ENCODE measurements around the gene SEMA5B.

SEMA5B gene

GRCh38 chr3:122955916-122956692, 71.5 kb downstream of the SEMA5B start:
- H3K27ac ChIP-seq (ENCODE audit: low read depth, low read length): no peak overlapping the region

GRCh38 chr3:122952520-122952919, 75.0 kb downstream of the SEMA5B start:
- Histone ChIP-seq H3K9ac (ENCODE audit: low read length) (no peak overlapping the region), H3K4me3 (ENCODE audit: low read length) (no peak overlapping the region), H3K36me3 (ENCODE audit: control insufficient read depth, insufficient read depth, low read length) (no peaks in the 10 kb centered on the region), H3K27ac (ENCODE audit: low read depth, low read length) (no peak overlapping the region), H3K27me3 (ENCODE audit: control insufficient read depth, insufficient read depth, low read length) (no peaks in the 10 kb centered on the region), H3K4me1 (ENCODE audit: control insufficient read depth, insufficient read depth, low read length) (peaks cover 12% of the 10 kb centered on the region)

More at GRCh38 chr3:122955916-122956692, 71.5 kb downstream of the SEMA5B start:
- Histone ChIP-seq H3K4me1 (ENCODE audit: control insufficient read depth, insufficient read depth, low read length) (peaks cover 16% of the 10 kb centered on the region), H3K27me3 (ENCODE audit: control insufficient read depth, insufficient read depth, low read length) (no peaks in the 10 kb centered on the region), H3K9ac (ENCODE audit: low read length) (no peak overlapping the region), H3K4me3 (ENCODE audit: low read length) (no peak overlapping the region), H3K36me3 (ENCODE audit: control insufficient read depth, insufficient read depth, low read length) (no peaks in the 10 kb centered on the region)

DNA sequence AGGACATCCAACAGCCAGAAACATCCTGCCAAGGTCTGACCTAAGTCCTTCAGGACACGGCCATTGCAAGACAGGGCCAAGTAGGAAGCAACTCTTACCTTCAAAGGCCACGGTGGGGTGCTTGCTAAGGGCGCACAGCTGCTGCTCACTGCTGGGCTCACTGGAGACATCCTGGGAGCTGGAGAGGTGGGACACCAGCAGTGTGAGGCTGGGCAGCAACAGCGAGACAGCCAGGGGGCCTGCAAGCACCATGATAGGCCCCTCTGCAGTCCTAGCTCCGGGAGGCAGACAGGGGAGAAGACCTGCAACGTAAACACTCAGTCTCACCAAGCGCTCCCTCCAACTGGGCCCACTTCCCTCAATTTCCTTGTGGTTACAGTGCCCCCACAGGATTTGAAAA, 79.2 kb downstream of the SEMA5B start:
- Histone ChIP-seq H3K4me3 (ENCODE audit: low read length) (no peak overlapping the region), H3K9ac (ENCODE audit: low read length) (no peak overlapping the region), H3K4me1 (ENCODE audit: control insufficient read depth, insufficient read depth, low read length) (no peaks in the 10 kb centered on the region), H3K36me3 (ENCODE audit: control insufficient read depth, insufficient read depth, low read length) (no peaks in the 10 kb centered on the region), H3K27me3 (ENCODE audit: control insufficient read depth, insufficient read depth, low read length) (no peaks in the 10 kb centered on the region), H3K27ac (ENCODE audit: low read depth, low read length) (no peak overlapping the region)

GRCh38 chr3:122947738-122948137, 79.8 kb downstream of the SEMA5B start:
- Histone ChIP-seq H3K4me1 (ENCODE audit: control insufficient read depth, insufficient read depth, low read length) (no peaks in the 10 kb centered on the region), H3K4me3 (ENCODE audit: low read length) (no peak overlapping the region), H3K9ac (ENCODE audit: low read length) (no peak overlapping the region), H3K27me3 (ENCODE audit: control insufficient read depth, insufficient read depth, low read length) (no peaks in the 10 kb centered on the region), H3K27ac (ENCODE audit: low read depth, low read length) (no peak overlapping the region), H3K36me3 (ENCODE audit: control insufficient read depth, insufficient read depth, low read length) (no peaks in the 10 kb centered on the region)

DNA sequence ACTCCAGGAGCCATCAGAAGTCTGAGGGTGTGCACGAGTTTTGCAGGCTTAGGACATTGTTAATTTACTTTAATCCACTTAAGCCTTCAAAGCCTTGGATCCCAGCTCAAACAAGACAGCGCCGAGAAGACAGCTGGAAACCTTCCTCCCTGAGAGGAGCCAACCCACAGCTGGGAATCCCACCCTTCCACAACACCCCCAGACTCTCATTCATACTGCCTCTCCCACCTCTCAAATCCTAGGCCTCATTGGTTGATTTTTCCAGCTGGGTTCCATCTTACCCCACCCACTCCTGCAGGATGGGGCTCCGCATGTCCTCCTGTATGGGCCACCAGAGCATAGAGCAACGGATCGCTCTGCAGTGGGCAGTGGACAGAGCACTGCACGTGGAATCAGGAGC, 80.4 kb downstream of the SEMA5B start:
- no peak overlapping the region for H3K27ac ChIP-seq (ENCODE audit: low read depth, low read length)
- no peaks in the 10 kb centered on the region for H3K4me1 ChIP-seq (ENCODE audit: control insufficient read depth, insufficient read depth, low read length)
- no peak overlapping the region for H3K9ac ChIP-seq (ENCODE audit: low read length)
- H3K27me3 ChIP-seq (ENCODE audit: control insufficient read depth, insufficient read depth, low read length): no peaks in the 10 kb centered on the region
- H3K36me3 ChIP-seq (ENCODE audit: control insufficient read depth, insufficient read depth, low read length): no peaks in the 10 kb centered on the region
- no peak overlapping the region for H3K4me3 ChIP-seq (ENCODE audit: low read length)

DNA sequence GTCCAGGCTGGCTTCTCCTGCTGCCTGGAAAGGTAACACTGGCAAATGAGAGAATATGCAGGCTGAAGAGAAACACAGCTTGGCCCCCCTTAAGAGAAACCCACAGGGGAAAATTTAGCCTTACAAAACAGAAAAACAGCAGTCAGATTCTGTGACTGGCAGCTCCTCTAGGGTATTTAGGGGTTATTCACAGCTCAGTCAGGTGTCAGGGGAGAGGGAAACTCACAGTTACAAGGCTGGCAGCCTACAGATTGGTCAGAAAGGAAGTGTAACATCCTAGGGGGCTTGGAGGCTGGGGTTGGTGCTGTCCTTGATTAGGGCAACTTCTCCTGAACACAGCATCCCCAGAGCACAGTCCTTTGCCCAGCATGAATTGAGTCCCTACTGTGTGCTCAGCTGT, 81.4 kb downstream of the SEMA5B start:
- Histone ChIP-seq H3K27me3 (ENCODE audit: control insufficient read depth, insufficient read depth, low read length) (no peaks in the 10 kb centered on the region), H3K36me3 (ENCODE audit: control insufficient read depth, insufficient read depth, low read length) (no peaks in the 10 kb centered on the region), H3K9ac (ENCODE audit: low read length) (no peak overlapping the region), H3K4me3 (ENCODE audit: low read length) (no peak overlapping the region), H3K4me1 (ENCODE audit: control insufficient read depth, insufficient read depth, low read length) (no peaks in the 10 kb centered on the region), H3K27ac (ENCODE audit: low read depth, low read length) (no peak overlapping the region)

DNA sequence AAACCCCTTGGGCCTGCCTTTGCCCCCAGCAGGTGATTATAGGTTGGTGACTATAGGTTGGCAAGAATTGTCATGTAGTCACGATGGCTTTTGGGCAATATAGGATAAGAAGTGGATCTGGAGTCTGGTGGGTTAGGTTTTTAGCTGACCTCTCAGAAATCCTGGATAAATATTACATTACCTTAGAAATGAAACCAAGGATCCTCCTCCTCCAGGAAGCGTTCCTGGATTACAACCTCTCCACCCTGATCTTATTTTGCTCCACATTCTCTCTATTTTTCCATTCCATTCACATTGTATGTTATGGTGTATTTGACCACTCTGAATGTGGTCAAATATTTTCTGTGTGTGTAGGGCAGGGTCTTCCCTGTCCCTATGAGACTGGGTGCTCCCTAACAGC, 82.3 kb downstream of the SEMA5B start:
- Histone ChIP-seq H3K9ac (ENCODE audit: low read length) (no peak overlapping the region), H3K27me3 (ENCODE audit: control insufficient read depth, insufficient read depth, low read length) (no peaks in the 10 kb centered on the region), H3K27ac (ENCODE audit: low read depth, low read length) (no peak overlapping the region), H3K4me3 (ENCODE audit: low read length) (no peak overlapping the region), H3K4me1 (ENCODE audit: control insufficient read depth, insufficient read depth, low read length) (no peaks in the 10 kb centered on the region), H3K36me3 (ENCODE audit: control insufficient read depth, insufficient read depth, low read length) (no peaks in the 10 kb centered on the region)

- Histone ChIP-seq H3K4me1 (ENCODE audit: control insufficient read depth, insufficient read depth, low read length) (no peaks in the 10 kb centered on the region), H3K27ac (ENCODE audit: low read depth, low read length) (no peak overlapping the region), H3K9ac (ENCODE audit: low read length) (no peak overlapping the region), H3K4me3 (ENCODE audit: low read length) (no peak overlapping the region), H3K36me3 (ENCODE audit: control insufficient read depth, insufficient read depth, low read length) (no peaks in the 10 kb centered on the region), H3K27me3 (ENCODE audit: control insufficient read depth, insufficient read depth, low read length) (no peaks in the 10 kb centered on the region)
Observed at GRCh38 chr3:122944671-122945161, 82.8 kb downstream of the SEMA5B start.

DNA sequence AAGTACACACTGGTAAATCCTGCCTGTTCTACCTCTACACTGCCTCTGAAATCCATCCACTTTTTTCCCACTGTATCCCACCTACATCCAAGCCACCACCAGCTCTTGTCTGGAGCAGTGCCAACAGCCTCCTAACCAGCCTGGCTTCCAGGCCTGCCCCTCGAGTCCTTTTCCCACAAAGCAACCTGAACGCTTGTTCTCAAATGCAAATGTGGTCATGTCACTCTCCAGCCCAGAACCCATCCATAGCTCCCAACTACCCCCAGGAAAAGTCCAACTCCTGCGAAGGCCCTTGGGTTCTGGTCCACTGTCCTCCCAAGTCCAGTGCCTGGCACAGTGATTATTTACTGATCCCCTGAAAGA, 83.8 kb downstream of the SEMA5B start:
- Histone ChIP-seq H3K4me1 (ENCODE audit: control insufficient read depth, insufficient read depth, low read length) (no peaks in the 10 kb centered on the region), H3K36me3 (ENCODE audit: control insufficient read depth, insufficient read depth, low read length) (no peaks in the 10 kb centered on the region), H3K4me3 (ENCODE audit: low read length) (no peak overlapping the region), H3K9ac (ENCODE audit: low read length) (no peak overlapping the region), H3K27ac (ENCODE audit: low read depth, low read length) (no peak overlapping the region), H3K27me3 (ENCODE audit: control insufficient read depth, insufficient read depth, low read length) (no peaks in the 10 kb centered on the region)

DNA sequence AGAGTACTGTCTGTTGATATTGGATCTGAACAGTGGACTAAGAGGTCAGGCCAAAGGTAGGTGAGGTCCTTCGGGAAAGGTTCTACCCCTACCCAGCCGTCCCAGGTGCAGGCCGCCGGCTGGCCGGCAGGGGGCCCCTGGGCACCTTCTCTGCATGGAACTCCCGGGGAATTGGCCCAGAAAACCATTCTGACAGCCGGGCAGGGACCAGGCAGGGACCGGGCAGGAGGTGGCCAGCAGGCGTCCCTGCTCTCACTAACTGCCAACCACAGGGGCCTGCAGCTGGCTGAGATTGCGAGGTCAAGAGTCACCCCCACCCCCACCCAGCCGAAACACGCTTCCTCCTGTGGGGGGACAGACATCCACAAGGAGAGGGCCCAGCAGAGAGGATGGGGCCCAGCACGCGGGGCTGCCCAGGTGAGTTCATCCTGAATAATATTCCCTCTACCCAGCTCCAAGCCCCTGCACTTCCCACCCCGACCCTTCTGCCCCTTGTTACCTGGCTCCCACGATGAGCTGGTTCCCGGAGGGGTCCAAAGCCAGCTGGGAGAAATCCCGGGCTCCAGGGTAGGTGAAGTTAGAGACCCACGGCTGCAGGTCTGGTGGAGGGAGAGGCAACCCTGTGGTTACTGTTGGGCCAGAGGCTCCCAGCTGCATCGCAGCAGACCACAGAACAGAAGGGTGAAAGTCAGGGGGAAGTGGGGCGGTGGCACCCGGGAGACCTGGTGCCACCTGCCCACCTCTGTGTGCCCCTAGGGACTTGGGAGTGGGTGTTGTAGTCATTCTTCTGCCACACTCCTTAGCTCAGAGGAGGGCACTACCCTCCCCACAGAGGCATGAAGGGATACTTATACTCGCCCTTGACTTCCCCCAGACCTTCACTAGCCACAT, 84.4 kb downstream of the SEMA5B start:
- Histone ChIP-seq H3K36me3 (ENCODE audit: control insufficient read depth, insufficient read depth, low read length) (no peaks in the 10 kb centered on the region), H3K9ac (ENCODE audit: low read length) (no peak overlapping the region), H3K27me3 (ENCODE audit: control insufficient read depth, insufficient read depth, low read length) (no peaks in the 10 kb centered on the region), H3K27ac (ENCODE audit: low read depth, low read length) (no peak overlapping the region), H3K4me1 (ENCODE audit: control insufficient read depth, insufficient read depth, low read length) (no peaks in the 10 kb centered on the region), H3K4me3 (ENCODE audit: low read length) (no peak overlapping the region)

- H3K36me3 ChIP-seq (ENCODE audit: control insufficient read depth, insufficient read depth, low read length): no peaks in the 10 kb centered on the region
- no peaks in the 10 kb centered on the region for H3K4me1 ChIP-seq (ENCODE audit: control insufficient read depth, insufficient read depth, low read length)
- no peak overlapping the region for H3K9ac ChIP-seq (ENCODE audit: low read length)
- H3K4me3 ChIP-seq (ENCODE audit: low read length): no peak overlapping the region
- no peak overlapping the region for H3K27ac ChIP-seq (ENCODE audit: low read depth, low read length)
- H3K27me3 ChIP-seq (ENCODE audit: control insufficient read depth, insufficient read depth, low read length): no peaks in the 10 kb centered on the region
Observed at GRCh38 chr3:122942239-122942638, 85.3 kb downstream of the SEMA5B start.

DNA sequence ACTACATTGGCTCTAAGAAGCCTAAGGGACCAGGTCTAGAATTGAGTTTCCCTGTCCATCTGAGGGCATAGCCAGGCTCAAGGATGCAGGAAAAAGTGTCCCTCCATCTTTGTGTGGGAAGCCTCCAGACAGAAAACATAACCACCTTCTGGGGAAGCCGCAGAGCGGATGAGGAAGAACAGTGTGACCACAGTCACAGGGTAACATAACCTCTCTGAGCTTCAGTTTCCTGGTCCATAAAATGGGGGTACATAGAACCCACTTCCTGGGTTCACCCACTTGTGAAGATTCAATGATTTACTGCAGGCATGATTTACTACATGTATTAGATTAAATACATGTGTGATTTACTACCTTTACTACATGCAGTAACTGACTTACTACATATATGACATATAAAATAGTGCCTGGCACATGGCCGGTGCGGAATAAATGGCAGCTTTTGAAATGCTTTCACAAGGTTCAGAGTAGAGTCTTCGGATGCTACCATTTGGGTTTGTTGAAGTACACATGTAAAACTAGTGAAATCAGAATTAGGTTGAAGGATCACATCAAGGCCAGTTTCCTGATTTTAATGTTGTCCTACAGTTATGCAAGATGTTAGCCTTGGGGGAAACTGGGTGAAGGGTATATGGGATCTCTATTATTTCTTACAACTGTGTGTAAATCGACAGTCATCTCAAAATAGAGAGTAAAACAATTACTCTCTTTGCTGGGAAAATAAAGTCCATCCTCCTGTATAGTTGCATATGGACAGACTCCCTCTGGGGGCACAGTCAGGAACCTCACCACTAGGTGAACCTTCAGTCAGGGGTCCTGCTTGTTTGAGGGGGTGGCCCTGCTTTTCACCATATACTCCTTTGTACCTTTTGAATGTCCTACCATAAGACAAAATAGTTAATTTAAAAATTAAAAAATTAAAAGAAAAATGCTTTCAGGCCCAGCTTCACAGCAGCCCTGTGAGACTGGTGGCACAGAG, 86.0 kb downstream of the SEMA5B start:
- no peak overlapping the region for H3K27ac ChIP-seq (ENCODE audit: low read depth, low read length)
- no peaks in the 10 kb centered on the region for H3K4me1 ChIP-seq (ENCODE audit: control insufficient read depth, insufficient read depth, low read length)
- no peak overlapping the region for H3K9ac ChIP-seq (ENCODE audit: low read length)
- H3K27me3 ChIP-seq (ENCODE audit: control insufficient read depth, insufficient read depth, low read length): no peaks in the 10 kb centered on the region
- no peaks in the 10 kb centered on the region for H3K36me3 ChIP-seq (ENCODE audit: control insufficient read depth, insufficient read depth, low read length)
- H3K4me3 ChIP-seq (ENCODE audit: low read length): no peak overlapping the region

All from rectal smooth muscle tissue (tissue), 1 donor.